ENCODE results near the gene ARHGEF40.
A peak's percentile ranks its signal among the peaks of the same experiment; 100 is the strongest.

ARHGEF40 gene

GRCh38 chr14:21098892-21099595 is 28.9 kb downstream of the ARHGEF40 start:
- H3K4me3 ChIP-seq (ENCODE audit: severe bottlenecking) = peak overlapping the region; percentile 49
- no peaks in the 10 kb centered on the region for H3K36me3 ChIP-seq (ENCODE audit: low read depth)
- H3K4me1 ChIP-seq (ENCODE audit: insufficient read depth, poor library complexity, severe bottlenecking) = peaks cover 29% of the 10 kb centered on the region
- TF ChIP-seq CTCF (IDR thresholded peaks at IDR 0.05; ENCODE audit: poor library complexity, severe bottlenecking) = no peak
- H3K27me3 ChIP-seq (ENCODE audit: insufficient read depth, poor library complexity, severe bottlenecking) = no peaks in the 10 kb centered on the region
- H3K27ac ChIP-seq (ENCODE audit: poor library complexity, severe bottlenecking) = peak overlapping the region; percentile 62
- H3K9me3 ChIP-seq (ENCODE audit: severe bottlenecking) = no peaks in the 10 kb centered on the region
- no peak for DNase-seq (ENCODE audit: low spot score)
- ATAC-seq (ENCODE audit: low read depth) = no peak

GRCh38 chr14:21099596-21099985 is 29.5 kb downstream of the ARHGEF40 start:
- Histone ChIP-seq H3K27ac (ENCODE audit: poor library complexity, severe bottlenecking) (peak overlapping the region; percentile 62), H3K4me1 (ENCODE audit: insufficient read depth, poor library complexity, severe bottlenecking) (peaks cover 29% of the 10 kb centered on the region), H3K27me3 (ENCODE audit: insufficient read depth, poor library complexity, severe bottlenecking) (no peaks in the 10 kb centered on the region), H3K9me3 (ENCODE audit: severe bottlenecking) (no peaks in the 10 kb centered on the region), H3K4me3 (ENCODE audit: severe bottlenecking) (peak overlapping the region; percentile 49), H3K36me3 (ENCODE audit: low read depth) (no peaks in the 10 kb centered on the region)
- DNase-seq (ENCODE audit: low spot score) (no peak), ATAC-seq (ENCODE audit: low read depth) (no peak)
- no peak for TF ChIP-seq CTCF (IDR thresholded peaks at IDR 0.05; ENCODE audit: poor library complexity, severe bottlenecking)

- Histone ChIP-seq H3K27ac (ENCODE audit: poor library complexity, severe bottlenecking) (peak within 1 kb of the TSS; percentile 82), H3K4me3 (ENCODE audit: severe bottlenecking) (no peak within 1 kb of the TSS), H3K4me1 (ENCODE audit: insufficient read depth, poor library complexity, severe bottlenecking) (peaks cover 31% of the 10 kb centered on the region), H3K27me3 (ENCODE audit: insufficient read depth, poor library complexity, severe bottlenecking) (no peaks in the 10 kb centered on the region), H3K9me3 (ENCODE audit: severe bottlenecking) (no peaks in the 10 kb centered on the region), H3K36me3 (ENCODE audit: low read depth) (no peaks in the 10 kb centered on the region)
- no peak for ATAC-seq (ENCODE audit: low read depth)
- no peak for DNase-seq (ENCODE audit: low spot score)
- TF ChIP-seq CTCF (IDR thresholded peaks at IDR 0.05; ENCODE audit: poor library complexity, severe bottlenecking) = no peak
These were observed 30.8 kb downstream of the ARHGEF40 start, which contains the start of gene TMEM253 for GRCh38 chr14:21100931-21101330. TSS of gene TMEM253 (plus strand) at chr14:21101066. CDS start at chr14:21101344, 278 bp downstream.

- H3K4me3 ChIP-seq (ENCODE audit: severe bottlenecking) = no peak overlapping the region
- no peak for ATAC-seq (ENCODE audit: low read depth)
- H3K36me3 ChIP-seq (ENCODE audit: low read depth) = no peaks in the 10 kb centered on the region
- no peaks in the 10 kb centered on the region for H3K9me3 ChIP-seq (ENCODE audit: severe bottlenecking)
- H3K4me1 ChIP-seq (ENCODE audit: insufficient read depth, poor library complexity, severe bottlenecking) = peaks cover 41% of the 10 kb centered on the region
- H3K27ac ChIP-seq (ENCODE audit: poor library complexity, severe bottlenecking) = peak overlapping the region; percentile 82
- no peak for TF ChIP-seq CTCF (IDR thresholded peaks at IDR 0.05; ENCODE audit: poor library complexity, severe bottlenecking)
- no peaks in the 10 kb centered on the region for H3K27me3 ChIP-seq (ENCODE audit: insufficient read depth, poor library complexity, severe bottlenecking)
- DNase-seq (ENCODE audit: low spot score) = no peak
These were observed 31.8 kb downstream of the ARHGEF40 start for GRCh38 chr14:21101802-21102413.
